Breast epithelium (tissue), 4 donors: Measurements from ENCODE around the gene TATDN2. TPM values are rescaled to one million over a fixed set of nuclear protein-coding genes. Genes with fewer than 3 reads are reported as not detected.

Experiments used
- DNase-seq, 2 donors: peaks; one replicate each; pipeline ENCODE4 v3.0.0-alpha.2; 2019; ENCODE audit warnings: low spot score in 2 of 2
- H3K27ac ChIP-seq, 2 donors: fragments of 200-600 bp; sonication (generic) in 1 of 2; one replicate each; pipeline ENCODE4 v1.5.1; 2016 to 2019; ENCODE audit warnings: mild to moderate bottlenecking in 1 of 2
- H3K27me3 ChIP-seq, 2 donors: fragments of 200-600 bp; sonication (generic) in 1 of 2; one replicate each; pipeline versions ENCODE4 v1.5.1 to v1.6.0; 2017 to 2019; ENCODE audit warnings: control low read depth in 1 of 2, mild to moderate bottlenecking in 1 of 2
- H3K36me3 ChIP-seq: fragments of 200-600 bp; one replicate; pipeline ENCODE4 v1.5.1; 2019
- H3K4me1 ChIP-seq, 2 donors: fragments of 200-600 bp; sonication (generic); one replicate each; pipeline ENCODE4 v1.5.1; 2016 to 2019; ENCODE audit warnings: control low read depth in 1 of 2
- H3K4me3 ChIP-seq, 3 donors: fragments of 200-600 bp; sonication (generic); 1 replicate in 2 of 3; 2 replicates in 1 of 3; pipeline ENCODE4 v1.5.1; 2016 to 2019; ENCODE audit warnings: mild to moderate bottlenecking in 3 of 3, moderate library complexity in 2 of 3
- H3K9me3 ChIP-seq, 2 donors: fragments of 200-600 bp; sonication (generic) in 1 of 2; one replicate each; pipeline ENCODE4 v1.5.1; 2016 to 2019; ENCODE audit warnings: control low read depth in 1 of 2
- POLR2A ChIP-seq: fragments of 450-650 bp; IDR thresholded peaks from one replicate; pipeline ENCODE4 v1.6.1; 2016; ENCODE audit warnings: antibody characterized with exemption, mild to moderate bottlenecking, moderate library complexity
- POLR2AphosphoS5 ChIP-seq, 3 donors: sonication (generic); formaldehyde crosslinking; IDR thresholded peaks; one replicate each; pipeline ENCODE4 v1.6.1; 2017; ENCODE audit warnings: antibody characterized with exemption in 3 of 3
- intact Hi-C: fragments of 100-400 bp; cut with DNase I; formaldehyde crosslinking; loops from one replicate; pipeline ENCODE4 v1.15.1; 2023; ENCODE audit warnings: low total_unique reads
- total RNA-seq, 3 donors: library from RNA; depleted of rRNA; stranded (reverse); fragments of >200 nt; gene quantifications; one replicate each; pipeline ENCODE4 v1.1.0, GENCODE V29; 2016
- TF ChIP-seq, protein P1 (sequence below), 3 donors: fragments of 450-650 bp; IDR thresholded peaks; one replicate each; pipeline ENCODE4 v1.5.1; 2016 to 2017; ENCODE audit warnings: antibody characterized with exemption in 3 of 3, mild to moderate bottlenecking in 3 of 3, moderate library complexity in 3 of 3

The TATDN2 gene
- total RNA-seq, 3 donors from 2014 or later = 14.6 to 19.3 (median 18.7) TPM

DNA sequence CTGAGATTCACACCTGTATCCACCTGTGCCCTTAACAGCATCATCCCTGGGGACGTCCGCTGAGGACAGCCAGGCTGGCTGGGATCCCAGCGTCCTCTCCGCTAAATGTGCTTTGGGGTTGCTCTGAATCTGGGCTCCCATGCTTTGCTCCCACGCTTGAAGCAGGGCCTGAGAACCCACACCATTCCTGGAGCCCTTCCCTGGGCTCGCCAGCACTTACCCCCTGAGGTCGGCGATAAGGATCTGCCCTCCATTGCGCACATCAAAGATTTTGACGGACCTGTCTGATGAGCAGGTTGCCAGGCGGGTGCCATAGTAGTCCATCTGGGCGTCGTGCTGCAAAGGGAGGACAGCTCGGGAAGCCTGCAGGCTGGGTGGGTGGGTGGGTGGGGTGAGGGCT lies 66.8 kb downstream of the TATDN2 start:
- TF ChIP-seq, protein P1, sequence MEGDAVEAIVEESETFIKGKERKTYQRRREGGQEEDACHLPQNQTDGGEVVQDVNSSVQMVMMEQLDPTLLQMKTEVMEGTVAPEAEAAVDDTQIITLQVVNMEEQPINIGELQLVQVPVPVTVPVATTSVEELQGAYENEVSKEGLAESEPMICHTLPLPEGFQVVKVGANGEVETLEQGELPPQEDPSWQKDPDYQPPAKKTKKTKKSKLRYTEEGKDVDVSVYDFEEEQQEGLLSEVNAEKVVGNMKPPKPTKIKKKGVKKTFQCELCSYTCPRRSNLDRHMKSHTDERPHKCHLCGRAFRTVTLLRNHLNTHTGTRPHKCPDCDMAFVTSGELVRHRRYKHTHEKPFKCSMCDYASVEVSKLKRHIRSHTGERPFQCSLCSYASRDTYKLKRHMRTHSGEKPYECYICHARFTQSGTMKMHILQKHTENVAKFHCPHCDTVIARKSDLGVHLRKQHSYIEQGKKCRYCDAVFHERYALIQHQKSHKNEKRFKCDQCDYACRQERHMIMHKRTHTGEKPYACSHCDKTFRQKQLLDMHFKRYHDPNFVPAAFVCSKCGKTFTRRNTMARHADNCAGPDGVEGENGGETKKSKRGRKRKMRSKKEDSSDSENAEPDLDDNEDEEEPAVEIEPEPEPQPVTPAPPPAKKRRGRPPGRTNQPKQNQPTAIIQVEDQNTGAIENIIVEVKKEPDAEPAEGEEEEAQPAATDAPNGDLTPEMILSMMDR (IDR thresholded peaks at IDR 0.05) = no peak
- TF ChIP-seq POLR2A (no peak), POLR2AphosphoS5 (IDR thresholded peaks at IDR 0.05) (no peak)
- intact Hi-C loops = no loop called here
- Histone ChIP-seq H3K27me3 (no peaks in the 10 kb centered on the region), H3K36me3 (peaks cover 25% of the 10 kb centered on the region), H3K4me3 (no peak overlapping the region), H3K9me3 (no peaks in the 10 kb centered on the region), H3K4me1 (peaks cover 0 to 4% of the 10 kb centered on the region in 2 donors), H3K27ac (no peak overlapping the region)
- no peak for DNase-seq

DNA sequence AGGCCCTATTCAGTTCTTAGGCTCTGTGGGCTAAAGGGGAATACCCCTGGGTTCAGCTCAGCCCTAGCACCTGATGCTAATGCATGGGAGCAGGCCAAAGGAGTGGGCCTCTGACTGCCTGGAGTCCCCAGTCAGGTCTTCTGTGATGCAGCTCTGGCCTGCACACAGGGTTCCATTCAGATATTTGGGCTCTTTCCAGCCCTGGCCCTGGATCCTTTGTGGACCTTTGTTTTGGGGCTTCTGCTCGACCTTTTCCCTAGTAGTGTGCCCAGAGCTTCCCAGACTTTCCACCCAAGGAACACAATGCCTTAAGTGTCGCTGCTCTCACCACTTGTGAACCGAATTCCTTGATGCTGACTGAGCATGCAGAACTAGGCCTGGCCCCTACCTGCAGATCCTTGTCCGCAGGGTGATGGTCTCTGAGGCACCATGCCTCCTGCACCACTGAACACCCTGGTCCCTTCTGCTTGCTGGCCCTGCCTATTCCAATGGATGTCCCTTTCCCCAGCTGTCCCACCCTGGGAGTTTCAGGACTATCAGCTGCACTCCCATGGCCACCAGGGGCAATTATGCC lies 67.6 kb downstream of the TATDN2 start:
- peaks cover 0 to 5% of the 10 kb centered on the region in 2 donors for H3K4me1 ChIP-seq
- no peak for DNase-seq
- H3K4me3 ChIP-seq = no peak overlapping the region
- no peak for TF ChIP-seq POLR2A
- TF ChIP-seq, protein P1 (IDR thresholded peaks at IDR 0.05) = no peak
- TF ChIP-seq POLR2AphosphoS5 (IDR thresholded peaks at IDR 0.05) = no peak
- no peaks in the 10 kb centered on the region for H3K27me3 ChIP-seq
- intact Hi-C loops = no loop called here
- peaks cover 25% of the 10 kb centered on the region for H3K36me3 ChIP-seq
- H3K9me3 ChIP-seq = no peaks in the 10 kb centered on the region
- H3K27ac ChIP-seq = no peak overlapping the region

DNA sequence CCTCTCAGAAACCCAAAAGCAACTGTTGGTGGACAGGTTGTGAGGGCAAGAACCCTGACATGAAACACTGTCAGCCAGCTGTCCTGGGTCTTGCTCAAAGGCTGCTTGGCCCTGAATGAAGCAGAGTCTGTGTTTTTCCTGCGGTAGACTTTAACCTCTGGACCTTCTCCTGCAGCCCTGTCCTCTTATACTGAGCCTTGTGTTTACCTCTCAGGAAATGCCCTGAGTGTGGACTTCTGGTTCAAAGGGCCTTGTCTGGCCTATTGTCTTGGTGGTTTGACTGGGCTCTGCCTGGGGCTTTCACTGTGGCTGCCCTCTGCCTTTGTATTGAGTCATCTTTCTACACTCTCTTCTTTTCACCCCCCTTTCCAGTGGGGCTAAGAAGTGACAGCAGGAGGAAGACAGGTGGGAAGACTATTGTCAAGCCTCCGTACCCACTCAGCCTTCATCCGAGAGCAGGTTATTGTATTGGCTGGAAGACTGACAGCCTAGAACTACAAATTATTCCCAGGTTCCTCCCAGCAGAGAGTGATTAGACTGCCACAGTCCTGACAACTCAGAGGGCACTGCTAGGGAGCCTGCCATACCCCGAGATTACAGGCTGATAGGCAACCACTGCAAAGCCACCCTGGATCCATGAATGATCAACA lies 69.2 kb downstream of the TATDN2 start:
- Histone ChIP-seq H3K27ac (no peak overlapping the region), H3K9me3 (no peaks in the 10 kb centered on the region), H3K4me1 (peaks cover 0 to 5% of the 10 kb centered on the region in 2 donors), H3K36me3 (peaks cover 21% of the 10 kb centered on the region), H3K27me3 (no peaks in the 10 kb centered on the region), H3K4me3 (no peak overlapping the region)
- DNase-seq = no peak
- TF ChIP-seq, protein P1 (IDR thresholded peaks at IDR 0.05) = no peak
- TF ChIP-seq POLR2A = no peak
- TF ChIP-seq POLR2AphosphoS5 (IDR thresholded peaks at IDR 0.05) = no peak
- intact Hi-C loops = no loop called here

DNA sequence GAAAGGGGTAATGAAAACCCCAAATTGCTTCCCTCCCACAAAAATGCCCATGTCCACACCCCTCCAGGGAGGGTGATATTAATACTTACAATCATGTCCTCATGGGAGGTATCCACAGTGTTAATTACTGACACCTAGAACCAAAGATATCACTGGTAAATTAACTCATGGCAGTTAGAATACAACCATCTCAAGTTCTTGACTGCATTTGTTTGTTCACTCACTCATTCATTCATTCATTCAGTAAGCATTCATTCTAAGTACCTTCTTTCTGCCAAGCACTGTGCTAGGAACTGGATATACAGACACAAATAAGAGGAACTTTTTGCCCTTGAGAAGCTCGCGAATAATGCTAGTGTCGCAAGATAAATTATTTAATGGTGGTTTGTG lies 69.7 kb downstream of the TATDN2 start:
- TF ChIP-seq, protein P1 (IDR thresholded peaks at IDR 0.05) = no peak
- TF ChIP-seq POLR2AphosphoS5 (IDR thresholded peaks at IDR 0.05) = no peak
- no peak for TF ChIP-seq POLR2A
- intact Hi-C loops = no loop called here
- Histone ChIP-seq H3K4me3 (no peak overlapping the region), H3K4me1 (peaks cover 0 to 5% of the 10 kb centered on the region in 2 donors), H3K27ac (no peak overlapping the region), H3K27me3 (no peaks in the 10 kb centered on the region), H3K9me3 (no peaks in the 10 kb centered on the region), H3K36me3 (peaks cover 18% of the 10 kb centered on the region)
- no peak for DNase-seq

DNA sequence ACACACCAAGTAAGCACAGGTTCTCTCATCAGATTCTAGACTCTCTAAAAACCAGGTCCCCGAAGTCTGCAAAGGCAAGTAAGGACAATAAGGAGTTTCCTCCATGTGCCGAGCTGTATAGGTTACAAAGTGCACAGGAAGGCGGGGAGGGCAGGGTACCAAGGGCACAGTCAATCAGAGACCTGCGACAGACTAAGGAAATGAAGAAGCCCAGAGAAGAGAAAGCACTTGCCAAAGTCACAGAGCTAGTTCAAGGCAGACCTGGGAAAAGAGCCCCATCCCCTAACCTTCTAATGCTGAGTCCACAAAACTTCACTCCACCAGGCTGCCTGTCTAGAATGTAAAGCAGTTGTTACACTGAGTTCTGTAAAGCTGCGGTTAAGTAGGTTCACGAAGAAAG lies 71.0 kb downstream of the TATDN2 start:
- Histone ChIP-seq H3K4me3 (peak overlapping the region in 2 of 3 donors; percentile 44 to 85), H3K36me3 (peaks cover 8% of the 10 kb centered on the region)

More for the DNA sequence above, 71.0 kb downstream of the TATDN2 start:
- Histone ChIP-seq H3K27me3 (no peaks in the 10 kb centered on the region), H3K9me3 (no peaks in the 10 kb centered on the region), H3K27ac (no peak overlapping the region), H3K4me1 (peaks cover 0 to 5% of the 10 kb centered on the region in 2 donors)
- TF ChIP-seq, protein P1 (IDR thresholded peaks at IDR 0.05) = no peak
- TF ChIP-seq POLR2A (no peak), POLR2AphosphoS5 (IDR thresholded peaks at IDR 0.05) (no peak)
- intact Hi-C loops = no loop called here
- DNase-seq = no peak
